ENCODE measurements around the gene SEL1L3.

SEL1L3 gene

DNA sequence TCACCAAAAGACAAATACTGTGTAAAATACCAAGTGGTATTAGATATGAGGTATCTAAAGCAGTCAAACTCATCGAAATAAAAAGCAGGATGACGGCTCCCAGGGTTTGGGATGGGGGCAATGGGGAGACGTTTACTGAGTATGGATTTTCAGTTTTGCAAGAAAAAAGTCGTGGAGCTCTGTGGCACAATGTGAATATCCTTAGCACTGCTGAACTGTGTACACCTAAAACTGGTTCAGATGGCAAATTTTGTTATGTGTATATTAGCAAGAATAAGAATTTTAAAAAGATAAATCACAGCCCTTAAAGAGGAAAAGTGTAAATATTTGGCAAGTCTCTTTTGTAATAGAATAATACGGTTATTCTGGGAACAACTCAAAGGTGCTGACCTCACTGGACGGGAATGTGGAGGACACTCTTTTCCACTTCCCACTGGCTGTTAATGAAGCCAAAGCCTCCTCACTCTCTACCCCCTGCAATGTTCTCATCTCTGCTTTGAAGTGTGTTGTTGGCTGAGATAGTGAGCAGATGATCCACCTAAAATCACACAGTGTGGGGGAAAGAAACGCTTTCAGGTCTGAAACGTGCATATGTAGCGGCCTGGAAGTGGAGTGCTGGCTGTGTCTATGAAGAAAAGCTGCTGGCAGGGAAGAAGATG lies 49.2 kb downstream of the SEL1L3 start:
- H3K36me3 ChIP-seq: peaks cover 35% of the 10 kb centered on the region; the same call in 1 of the 2 replicates
- H3K4me2 ChIP-seq: no peak overlapping the region
- H3K4me1 ChIP-seq: no peaks in the 10 kb centered on the region

DNA sequence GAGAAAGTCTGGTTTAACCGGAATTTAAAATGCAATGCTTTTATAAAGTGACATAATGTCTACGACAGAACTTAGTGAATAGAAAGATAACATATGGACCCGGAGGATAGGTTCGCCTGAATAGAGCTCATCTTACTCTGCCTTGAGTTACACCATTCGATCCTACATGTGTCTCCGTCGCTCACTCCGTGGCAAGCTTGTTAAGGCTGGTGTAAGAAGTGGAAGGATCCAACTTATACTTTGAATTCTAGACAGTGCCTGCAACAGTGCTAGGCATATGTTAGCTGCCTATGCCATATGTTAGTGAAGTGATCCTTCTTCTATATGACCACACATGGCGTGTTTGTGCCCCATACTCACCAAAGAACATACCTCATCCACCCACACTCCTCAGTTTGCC lies 50.9 kb downstream of the SEL1L3 start:
- TF ChIP-seq Cebpa-rat (IDR thresholded peaks at IDR 0.05): no peak
- Histone ChIP-seq H3K9me3 (no peaks in the 10 kb centered on the region), H3K4me2 (no peak overlapping the region), H3K4me1 (no peaks in the 10 kb centered on the region), H3K36me3 (peaks cover 21% of the 10 kb centered on the region; the same call in 1 of the 2 replicates), H4K20me1 (no peaks in the 10 kb centered on the region), H3K27me3 (no peaks in the 10 kb centered on the region), H3K27ac (no peak overlapping the region), H3K9ac (no peak overlapping the region), H3K4me3 (no peak overlapping the region)

More for the DNA sequence above, 49.2 kb downstream of the SEL1L3 start:
- TF ChIP-seq Cebpa-rat (IDR thresholded peaks at IDR 0.05): no peak
- no peak overlapping the region for H3K9ac ChIP-seq
- H4K20me1 ChIP-seq: no peaks in the 10 kb centered on the region
- no peak overlapping the region for H3K4me3 ChIP-seq
- H3K27ac ChIP-seq: no peak overlapping the region
- no peaks in the 10 kb centered on the region for H3K9me3 ChIP-seq
- H3K27me3 ChIP-seq: no peaks in the 10 kb centered on the region

DNA sequence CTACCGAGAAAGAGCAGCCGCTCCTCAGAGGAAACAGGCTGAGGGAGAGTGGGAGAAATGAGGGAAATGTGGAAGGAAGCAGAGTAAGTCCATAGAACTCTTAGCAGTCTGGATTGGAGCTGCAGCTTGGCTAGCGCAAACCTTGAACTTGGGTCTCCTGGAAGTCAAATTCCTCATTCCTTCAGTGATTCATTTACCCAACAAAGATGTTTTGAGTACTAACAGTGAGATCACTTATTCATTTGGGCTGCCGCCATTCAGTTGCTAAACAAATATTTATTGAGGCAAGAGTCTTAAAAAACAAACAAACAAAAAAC lies 51.5 kb downstream of the SEL1L3 start:
- H3K9me3 ChIP-seq: no peaks in the 10 kb centered on the region
- TF ChIP-seq Cebpa-rat (IDR thresholded peaks at IDR 0.05): no peak
- no peak overlapping the region for H3K27ac ChIP-seq
- no peak overlapping the region for H3K4me3 ChIP-seq
- H3K36me3 ChIP-seq: peaks cover 16% of the 10 kb centered on the region; the same call in 1 of the 2 replicates
- no peak overlapping the region for H3K9ac ChIP-seq
- no peaks in the 10 kb centered on the region for H3K4me1 ChIP-seq
- no peaks in the 10 kb centered on the region for H4K20me1 ChIP-seq
- H3K27me3 ChIP-seq: no peaks in the 10 kb centered on the region
- H3K4me2 ChIP-seq: no peak overlapping the region

DNA sequence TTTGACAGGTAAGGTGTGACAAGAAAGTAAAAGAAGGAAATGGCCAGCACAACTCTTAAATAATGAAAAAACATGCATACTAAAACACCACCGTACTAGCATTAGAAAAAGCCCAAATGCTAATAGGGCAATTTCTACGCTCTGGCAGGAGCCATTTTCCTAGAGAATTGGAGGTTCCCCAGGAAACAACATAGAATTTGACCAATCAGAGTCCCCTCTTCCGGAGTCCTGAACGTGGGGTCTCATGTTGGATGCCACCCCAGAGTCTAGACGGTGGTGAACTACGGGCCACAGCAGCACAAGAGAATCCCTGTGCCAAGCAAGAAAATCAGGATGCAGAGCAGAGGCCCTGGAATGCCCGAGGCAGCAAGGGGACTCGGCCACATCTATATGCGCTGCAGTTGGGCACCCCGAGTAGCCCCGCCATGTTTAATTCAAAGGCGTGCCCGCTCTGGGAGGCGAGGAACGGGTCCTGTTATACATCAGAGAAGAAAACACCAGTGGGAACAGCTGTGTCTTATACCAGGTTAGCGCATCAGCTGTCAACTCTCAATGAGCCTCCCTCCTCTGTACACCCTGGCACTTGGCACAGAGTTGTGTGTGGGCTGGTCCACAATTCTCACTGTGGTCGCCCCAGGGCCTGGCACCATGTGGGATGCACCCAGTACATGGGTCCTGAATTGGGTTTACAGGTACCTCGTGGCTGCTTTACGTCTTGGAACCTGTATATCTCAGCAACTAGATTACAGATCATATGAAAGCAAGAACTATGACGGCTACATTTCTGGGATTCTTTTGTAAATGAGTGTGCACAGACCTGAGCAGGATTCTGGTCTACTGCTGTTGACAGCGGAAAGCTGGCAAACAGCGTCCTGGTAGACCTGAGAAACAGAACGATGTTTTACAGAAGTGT lies 52.1 kb downstream of the SEL1L3 start:
- Histone ChIP-seq H3K9ac (no peak overlapping the region), H3K4me2 (no peak overlapping the region), H3K27me3 (no peaks in the 10 kb centered on the region), H3K9me3 (no peaks in the 10 kb centered on the region), H3K4me3 (no peak overlapping the region), H3K36me3 (peaks cover 14% of the 10 kb centered on the region; the same call in 1 of the 2 replicates), H4K20me1 (no peaks in the 10 kb centered on the region), H3K4me1 (no peaks in the 10 kb centered on the region), H3K27ac (no peak overlapping the region)
- no peak for TF ChIP-seq Cebpa-rat (IDR thresholded peaks at IDR 0.05)

DNA sequence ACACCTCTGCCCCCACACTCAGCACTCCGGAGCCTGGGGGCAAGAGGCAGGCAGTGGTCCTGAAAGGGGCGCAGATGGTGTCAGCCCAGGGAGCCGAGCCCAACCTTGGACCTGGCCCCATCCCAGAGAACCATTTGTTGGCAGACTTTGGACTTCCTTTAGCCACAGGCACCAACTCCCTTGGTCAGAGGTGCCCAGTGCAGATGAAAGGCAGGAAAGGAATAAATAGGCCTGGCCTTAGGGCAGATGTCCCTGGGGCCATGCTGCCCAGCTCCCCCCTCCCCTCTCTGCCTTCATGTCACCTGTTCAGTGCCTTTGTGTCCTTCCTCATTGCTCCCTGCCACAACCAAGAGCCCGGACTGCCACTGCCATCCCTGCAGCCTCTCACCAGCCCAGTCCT lies 52.8 kb downstream of the SEL1L3 start:
- H3K36me3 ChIP-seq: peaks cover 14% of the 10 kb centered on the region; the same call in 1 of the 2 replicates
- H3K9me3 ChIP-seq: no peaks in the 10 kb centered on the region
- H4K20me1 ChIP-seq: no peaks in the 10 kb centered on the region
- H3K4me3 ChIP-seq: no peak overlapping the region
- H3K27me3 ChIP-seq: no peaks in the 10 kb centered on the region
- H3K4me2 ChIP-seq: no peak overlapping the region
- no peak overlapping the region for H3K9ac ChIP-seq
- no peaks in the 10 kb centered on the region for H3K4me1 ChIP-seq
- TF ChIP-seq Cebpa-rat (IDR thresholded peaks at IDR 0.05): no peak
- H3K27ac ChIP-seq: no peak overlapping the region

DNA sequence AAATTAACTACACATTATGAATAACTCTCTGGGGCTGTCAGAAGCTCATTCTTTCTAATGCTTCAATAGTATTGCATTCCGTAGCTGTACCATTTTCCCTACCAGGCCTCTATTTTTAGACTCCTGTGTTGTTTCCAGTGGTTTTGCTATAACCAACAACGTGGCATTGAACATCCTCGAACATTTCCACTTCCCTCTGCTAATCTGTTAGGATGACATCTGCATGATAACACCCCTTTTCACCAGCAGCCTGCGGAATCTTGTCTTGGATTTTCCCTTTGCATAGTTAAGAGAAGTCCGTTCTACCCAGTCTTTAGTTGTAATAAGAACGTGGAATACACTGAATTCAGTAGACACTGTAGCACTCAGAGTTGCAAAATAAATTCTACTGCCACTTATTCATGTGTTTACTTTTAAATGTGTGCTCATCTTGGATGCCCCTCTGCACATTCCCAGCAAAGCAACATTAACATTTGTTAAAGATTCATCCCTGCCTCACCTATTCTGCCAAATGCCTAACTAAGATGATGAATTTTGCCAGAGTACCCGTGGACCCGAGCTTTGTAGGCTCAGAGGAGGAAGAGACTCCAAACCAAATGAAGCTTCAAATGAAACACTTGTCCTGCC lies 55.6 kb downstream of the SEL1L3 start:
- Histone ChIP-seq H3K9ac (no peak overlapping the region), H3K27me3 (no peaks in the 10 kb centered on the region), H3K9me3 (no peaks in the 10 kb centered on the region), H3K4me2 (no peak overlapping the region), H3K4me1 (no peaks in the 10 kb centered on the region), H3K36me3 (peaks cover 30% of the 10 kb centered on the region), H4K20me1 (no peaks in the 10 kb centered on the region), H3K27ac (no peak overlapping the region), H3K4me3 (no peak overlapping the region)
- no peak for TF ChIP-seq Cebpa-rat (IDR thresholded peaks at IDR 0.05)

DNA sequence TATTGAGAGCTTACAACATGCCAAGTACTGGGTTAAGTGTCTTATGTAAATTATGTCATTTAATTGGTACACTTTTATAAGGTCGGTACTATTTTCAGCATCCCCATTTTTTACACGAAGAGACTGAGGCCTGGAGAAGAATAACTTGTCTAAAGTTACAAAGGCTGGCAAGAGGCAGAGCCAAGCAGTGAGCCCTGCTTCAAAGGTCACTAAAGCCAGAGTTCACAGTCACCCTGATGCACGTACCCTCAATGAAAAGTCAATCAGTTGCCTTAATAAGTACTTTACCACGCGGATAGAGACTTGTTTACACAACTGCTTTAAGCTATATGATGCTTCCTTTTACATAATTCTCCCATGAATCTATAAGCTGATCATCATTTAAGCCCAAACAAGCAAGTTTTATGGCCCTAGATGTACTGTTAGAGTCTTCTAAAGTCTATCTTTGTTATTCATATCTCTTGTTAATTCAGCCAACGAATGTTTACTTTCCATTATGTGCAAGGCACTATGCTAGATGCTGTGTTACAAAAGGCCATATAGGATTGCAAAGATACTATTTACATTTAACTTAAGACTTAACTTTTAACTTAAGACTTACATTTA lies 57.4 kb downstream of the SEL1L3 start:
- H3K36me3 ChIP-seq: peaks cover 32% of the 10 kb centered on the region
- H3K4me3 ChIP-seq: no peak overlapping the region
- no peak overlapping the region for H3K4me2 ChIP-seq
- no peaks in the 10 kb centered on the region for H3K27me3 ChIP-seq
- H3K4me1 ChIP-seq: no peaks in the 10 kb centered on the region
- no peaks in the 10 kb centered on the region for H3K9me3 ChIP-seq
- no peak overlapping the region for H3K27ac ChIP-seq
- no peak overlapping the region for H3K9ac ChIP-seq
- TF ChIP-seq Cebpa-rat (IDR thresholded peaks at IDR 0.05): no peak
- no peaks in the 10 kb centered on the region for H4K20me1 ChIP-seq

DNA sequence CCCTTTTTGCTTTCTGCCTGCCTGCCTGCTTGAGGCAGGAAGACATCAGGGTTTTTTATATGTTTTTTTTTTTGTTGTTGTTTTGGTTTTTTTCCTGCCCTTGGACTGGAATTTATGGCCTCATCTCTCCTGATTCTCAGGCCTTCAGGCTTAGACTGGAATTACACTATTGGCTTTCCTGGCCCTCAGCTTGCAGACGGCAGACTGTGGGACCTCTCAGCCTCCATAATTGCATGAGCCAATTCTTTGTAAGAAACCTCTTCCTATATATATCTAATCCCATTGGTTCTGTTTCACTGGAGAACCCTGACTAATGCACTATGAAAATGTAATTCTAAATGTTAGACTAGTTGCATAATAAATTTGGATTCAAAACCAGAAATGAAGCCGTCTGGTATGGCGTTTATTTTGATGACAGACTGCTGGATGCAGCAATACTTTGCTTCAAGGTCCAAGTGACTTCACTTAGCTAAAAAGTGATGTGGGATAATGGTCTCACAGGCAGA lies 59.0 kb downstream of the SEL1L3 start:
- H3K27me3 ChIP-seq: no peaks in the 10 kb centered on the region
- H4K20me1 ChIP-seq: no peaks in the 10 kb centered on the region
- TF ChIP-seq Cebpa-rat (IDR thresholded peaks at IDR 0.05): no peak
- no peak overlapping the region for H3K4me2 ChIP-seq
- H3K27ac ChIP-seq: no peak overlapping the region
- no peak overlapping the region for H3K9ac ChIP-seq
- no peak overlapping the region for H3K4me3 ChIP-seq
- H3K9me3 ChIP-seq: no peaks in the 10 kb centered on the region
- H3K4me1 ChIP-seq: no peaks in the 10 kb centered on the region
- peaks cover 38% of the 10 kb centered on the region for H3K36me3 ChIP-seq

DNA sequence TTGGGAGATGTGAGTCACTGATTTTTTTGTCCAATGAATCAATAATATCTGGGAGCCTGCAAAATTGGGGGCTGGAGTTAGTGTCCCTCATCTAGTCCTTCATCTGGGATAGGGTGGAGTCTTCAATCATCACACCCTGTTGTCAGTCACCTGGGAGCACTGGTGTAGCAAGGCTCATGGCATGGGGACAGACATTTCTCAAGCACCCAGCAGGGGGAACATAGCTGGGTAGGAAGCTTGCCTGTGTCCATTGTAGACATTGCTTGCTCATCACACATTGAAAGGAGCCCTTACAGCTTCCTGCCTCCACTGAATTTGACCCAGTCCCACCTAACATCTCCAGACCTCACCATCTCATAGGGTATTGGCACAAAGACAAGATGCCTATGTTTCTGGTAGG lies 61.2 kb downstream of the SEL1L3 start:
- Histone ChIP-seq H3K27me3 (no peaks in the 10 kb centered on the region), H3K4me3 (no peak overlapping the region), H3K36me3 (peaks cover 51% of the 10 kb centered on the region), H3K9me3 (no peaks in the 10 kb centered on the region), H3K9ac (no peak overlapping the region), H3K4me2 (no peak overlapping the region), H3K4me1 (no peaks in the 10 kb centered on the region), H4K20me1 (no peaks in the 10 kb centered on the region), H3K27ac (no peak overlapping the region)
- TF ChIP-seq Cebpa-rat (IDR thresholded peaks at IDR 0.05): no peak
